Trophoblast cell (in vitro differentiated cells and primary cell): Measurements from ENCODE around the gene RREB1.

Experiments used
- DNase-seq, 2 donors: peaks; one replicate each; pipeline ENCODE4 v3.0.0-alpha.2; 2016
- H2AFZ ChIP-seq: 2 replicates; pipeline ENCODE4 v1.6.1; 2013; ENCODE audit warnings: low read length, moderate library complexity, mild to moderate bottlenecking; ENCODE audit not compliant: insufficient read depth, poor library complexity
- H2AK5ac ChIP-seq: 2 replicates; pipeline ENCODE4 v1.6.1; 2013; ENCODE audit warnings: mild to moderate bottlenecking, low read length
- H2BK120ac ChIP-seq: 2 replicates; pipeline ENCODE4 v1.6.1; 2013; ENCODE audit warnings: low read length, mild to moderate bottlenecking, moderate library complexity; ENCODE audit not compliant: insufficient read depth, poor library complexity
- H2BK12ac ChIP-seq: 2 replicates; pipeline ENCODE4 v1.6.1; 2013; ENCODE audit warnings: mild to moderate bottlenecking, low read length, moderate library complexity
- H2BK5ac ChIP-seq: 2 replicates; pipeline ENCODE4 v1.6.1; 2013; ENCODE audit warnings: low read length, low read depth, moderate library complexity, mild to moderate bottlenecking; ENCODE audit not compliant: poor library complexity
- H3K14ac ChIP-seq: 2 replicates; pipeline ENCODE4 v1.6.1; 2013; ENCODE audit warnings: mild to moderate bottlenecking, low read length
- H3K18ac ChIP-seq: 2 replicates; pipeline ENCODE4 v1.6.1; 2013; ENCODE audit warnings: mild to moderate bottlenecking, low read length
- H3K23ac ChIP-seq: 2 replicates; pipeline ENCODE4 v1.6.1; 2013; ENCODE audit warnings: low read length
- H3K27ac ChIP-seq: 2 replicates; pipeline ENCODE4 v1.5.1; 2013; ENCODE audit warnings: low read depth, mild to moderate bottlenecking, inconsistent platforms, low read length, moderate library complexity
- H3K27me3 ChIP-seq: 2 replicates; pipeline ENCODE4 v1.6.1; 2013; ENCODE audit warnings: inconsistent platforms, mild to moderate bottlenecking, low read length, moderate library complexity; ENCODE audit not compliant: insufficient read depth
- H3K36me3 ChIP-seq, 2 experiments: 1 replicate in 1 of 2; 2 replicates in 1 of 2; pipeline ENCODE4 v1.6.1; 2013; ENCODE audit warnings: low read length in 2 of 2, mild to moderate bottlenecking in 2 of 2, moderate library complexity in 1 of 2; ENCODE audit not compliant: insufficient read depth in 2 of 2, control insufficient read depth in 1 of 2
- H3K4ac ChIP-seq: 2 replicates; pipeline ENCODE4 v1.6.1; 2013; ENCODE audit warnings: low read depth, mild to moderate bottlenecking, low read length, moderate library complexity
- H3K4me1 ChIP-seq, 2 experiments: 1 replicate in 1 of 2; 2 replicates in 1 of 2; pipeline ENCODE4 v1.6.1; 2013; ENCODE audit warnings: low read length in 2 of 2, mild to moderate bottlenecking in 2 of 2, moderate library complexity in 1 of 2; ENCODE audit not compliant: insufficient read depth in 2 of 2, control insufficient read depth in 1 of 2
- H3K4me2 ChIP-seq: 2 replicates; pipeline ENCODE4 v1.6.1; 2013; ENCODE audit warnings: inconsistent platforms, mild to moderate bottlenecking, low read length, moderate library complexity
- H3K4me3 ChIP-seq: 2 replicates; pipeline ENCODE4 v1.5.1; 2013; ENCODE audit warnings: mild to moderate bottlenecking, low read depth, low read length, inconsistent platforms
- H3K79me1 ChIP-seq: one replicate; pipeline ENCODE4 v1.6.1; 2013; ENCODE audit warnings: low read length
- H3K79me2 ChIP-seq: 2 replicates; pipeline ENCODE4 v1.6.1; 2013; ENCODE audit warnings: low read length, mild to moderate bottlenecking; ENCODE audit not compliant: control insufficient read depth, insufficient read depth, poor library complexity
- H3K9ac ChIP-seq: 2 replicates; pipeline ENCODE4 v1.6.1; 2013; ENCODE audit warnings: mild to moderate bottlenecking, low read length
- H3K9me3 ChIP-seq: 2 replicates; pipeline ENCODE4 v1.6.1; 2013; ENCODE audit warnings: low read depth, mild to moderate bottlenecking, control low read depth, inconsistent platforms, low read length; ENCODE audit not compliant: insufficient read depth
- H4K12ac ChIP-seq: 2 replicates; pipeline ENCODE4 v1.6.1; 2013; ENCODE audit warnings: low read depth, mild to moderate bottlenecking, low read length, moderate library complexity
- H4K8ac ChIP-seq: 2 replicates; pipeline ENCODE4 v1.6.1; 2013; ENCODE audit warnings: low read depth, mild to moderate bottlenecking, low read length, moderate library complexity
- H4K91ac ChIP-seq: one replicate; pipeline ENCODE4 v1.6.1; 2013; ENCODE audit warnings: low read depth, mild to moderate bottlenecking, low read length, moderate library complexity
- WGBS: extraction: QIAGEN DNeasy Blood & Tissue Kit; methylation state at CpG from one replicate; pipeline ENCODE4 v1.1.7; 2013; ENCODE audit warnings: missing lambda C conversion rate; ENCODE audit not compliant: insufficient read length, insufficient coverage; ENCODE audit errors: extremely low coverage; 5-methylcytosine and 5-hydroxymethylcytosine counted together

The RREB1 gene

DNA sequence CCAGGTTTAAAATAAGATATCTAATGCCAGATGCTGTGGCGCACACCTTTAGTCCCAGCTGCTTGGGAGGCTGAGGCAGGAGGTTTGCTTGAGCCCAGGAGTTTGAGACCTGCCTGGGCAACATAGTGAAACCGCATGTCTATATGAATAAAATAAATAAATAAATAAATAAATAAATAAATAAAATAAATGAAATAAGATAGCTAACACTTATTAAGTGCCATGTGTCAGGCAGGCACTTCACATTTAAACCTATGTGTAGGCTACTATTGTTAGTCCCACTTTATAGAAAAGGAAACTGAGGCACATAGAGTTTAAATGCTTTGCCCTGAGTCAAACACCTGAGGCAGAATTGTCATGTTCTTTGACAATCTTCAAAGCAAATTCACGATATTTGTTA lies 32.9 kb upstream of the RREB1 start:
- Histone ChIP-seq H4K91ac (no peak overlapping the region), H3K79me1 (no peaks in the 10 kb centered on the region), H3K9me3 (no peaks in the 10 kb centered on the region), H3K18ac (no peak overlapping the region), H3K4ac (no peak overlapping the region), H3K4me3 (no peak overlapping the region), H3K9ac (no peak overlapping the region), H4K8ac (no peak overlapping the region), H3K79me2 (no peaks in the 10 kb centered on the region), H3K4me2 (no peak overlapping the region), H3K36me3 (no peaks in the 10 kb centered on the region), H2BK12ac (no peak overlapping the region), H3K4me1 (no peaks in the 10 kb centered on the region), H3K14ac (no peak overlapping the region), H3K27ac (no peak overlapping the region), H3K27me3 (no peaks in the 10 kb centered on the region), H4K12ac (no peak overlapping the region), H3K23ac (no peak overlapping the region), H2BK120ac (no peak overlapping the region), H2AFZ (no peak overlapping the region), H2BK5ac (no peak overlapping the region), H2AK5ac (no peak overlapping the region)
- WGBS: no CpG with 5 or more reads among the region's 3 CpGs
- DNase-seq: no peak

GRCh38 chr6:7075341-7076000 lies 32.3 kb upstream of the RREB1 start:
- H3K4me1 ChIP-seq: no peaks in the 10 kb centered on the region
- no peaks in the 10 kb centered on the region for H3K27me3 ChIP-seq
- no peak overlapping the region for H2AK5ac ChIP-seq
- no peaks in the 10 kb centered on the region for H3K79me2 ChIP-seq
- no peak overlapping the region for H2AFZ ChIP-seq
- H2BK120ac ChIP-seq: no peak overlapping the region
- DNase-seq: no peak
- no peak overlapping the region for H4K12ac ChIP-seq
- no peaks in the 10 kb centered on the region for H3K36me3 ChIP-seq
- H3K14ac ChIP-seq: no peak overlapping the region
- no CpG with 5 or more reads among the region's 7 CpGs for WGBS
- H4K8ac ChIP-seq: no peak overlapping the region
- no peak overlapping the region for H3K27ac ChIP-seq
- no peak overlapping the region for H4K91ac ChIP-seq
- H3K9me3 ChIP-seq: no peaks in the 10 kb centered on the region
- H3K18ac ChIP-seq: no peak overlapping the region
- H3K4me3 ChIP-seq: no peak overlapping the region
- no peak overlapping the region for H3K23ac ChIP-seq
- H3K4me2 ChIP-seq: no peak overlapping the region
- H2BK5ac ChIP-seq: no peak overlapping the region
- no peaks in the 10 kb centered on the region for H3K79me1 ChIP-seq
- H3K4ac ChIP-seq: no peak overlapping the region
- no peak overlapping the region for H2BK12ac ChIP-seq
- H3K9ac ChIP-seq: no peak overlapping the region

- Histone ChIP-seq H2BK12ac (no peak overlapping the region), H2BK120ac (no peak overlapping the region)
Measured at GRCh38 chr6:7077856-7078255, 29.9 kb upstream of the RREB1 start.

GRCh38 chr6:7078856-7079255 lies 28.9 kb upstream of the RREB1 start:
- H3K4me3 ChIP-seq: no peak overlapping the region
- no peak overlapping the region for H2AK5ac ChIP-seq
- H3K4ac ChIP-seq: no peak overlapping the region
- DNase-seq: no peak
- no peak overlapping the region for H3K23ac ChIP-seq
- no peaks in the 10 kb centered on the region for H3K79me2 ChIP-seq
- H4K12ac ChIP-seq: no peak overlapping the region
- no peak overlapping the region for H3K14ac ChIP-seq
- no peak overlapping the region for H2AFZ ChIP-seq
- H2BK12ac ChIP-seq: no peak overlapping the region
- H3K79me1 ChIP-seq: no peaks in the 10 kb centered on the region
- no peaks in the 10 kb centered on the region for H3K27me3 ChIP-seq
- no peak overlapping the region for H3K9ac ChIP-seq
- H3K18ac ChIP-seq: no peak overlapping the region
- no peak overlapping the region for H3K4me2 ChIP-seq
- no peaks in the 10 kb centered on the region for H3K4me1 ChIP-seq
- H3K9me3 ChIP-seq: no peaks in the 10 kb centered on the region
- H3K36me3 ChIP-seq: no peaks in the 10 kb centered on the region
- no peak overlapping the region for H4K8ac ChIP-seq
- WGBS: 100% methylated on average over 1 of the region's 6 CpGs
- no peak overlapping the region for H4K91ac ChIP-seq
- H2BK5ac ChIP-seq: no peak overlapping the region
- H3K27ac ChIP-seq: no peak overlapping the region
- H2BK120ac ChIP-seq: no peak overlapping the region

More at GRCh38 chr6:7077856-7078255, 29.9 kb upstream of the RREB1 start:
- no peaks in the 10 kb centered on the region for H3K79me2 ChIP-seq
- no peaks in the 10 kb centered on the region for H3K27me3 ChIP-seq
- H3K14ac ChIP-seq: no peak overlapping the region
- H3K4ac ChIP-seq: no peak overlapping the region
- no peak overlapping the region for H2AFZ ChIP-seq
- H3K18ac ChIP-seq: no peak overlapping the region
- no peak overlapping the region for H3K4me3 ChIP-seq
- H3K36me3 ChIP-seq: no peaks in the 10 kb centered on the region
- H4K12ac ChIP-seq: no peak overlapping the region
- no peak for DNase-seq
- H3K4me1 ChIP-seq: no peaks in the 10 kb centered on the region
- H3K9ac ChIP-seq: no peak overlapping the region
- no peak overlapping the region for H4K91ac ChIP-seq
- no peak overlapping the region for H2AK5ac ChIP-seq
- WGBS: no CpG with 5 or more reads among the region's 2 CpGs
- no peak overlapping the region for H4K8ac ChIP-seq
- H3K9me3 ChIP-seq: no peaks in the 10 kb centered on the region
- H3K79me1 ChIP-seq: no peaks in the 10 kb centered on the region
- no peak overlapping the region for H3K23ac ChIP-seq
- H3K4me2 ChIP-seq: no peak overlapping the region
- no peak overlapping the region for H3K27ac ChIP-seq
- no peak overlapping the region for H2BK5ac ChIP-seq
